Endothelial cell of umbilical vein (primary cell): ENCODE data around the gene PLEKHD1. TPM values are rescaled to one million over a fixed set of nuclear protein-coding genes. Genes with fewer than 3 reads are reported as not detected.
A peak's percentile ranks its signal among the peaks of the same experiment; 100 is the strongest.

ENCODE experiments used
- BruUV-seq: library from RNA; stranded (reverse); fragments of 400-500 nt; replicated peaks from 2 replicates; lab custom pipeline; 2021; lab: Mats Ljungman, UMichigan
- CTCF ChIA-PET: fragments of 300-600, 350-600 bp; sonication (Branson Sonifier 250); formaldehyde crosslinking; loops from one replicate; lab custom pipeline; 2021; ENCODE audit warnings: antibody characterized with exemption, inconsistent platforms; lab: Charles Lee
- POLR2A ChIA-PET: fragments of 300-600, 350-600 bp; sonication (Branson Sonifier 250); formaldehyde crosslinking; loops from one replicate; lab custom pipeline; 2021; ENCODE audit warnings: antibody characterized with exemption, inconsistent platforms; lab: Charles Lee
- DNase-seq: peaks from one replicate; pipeline ENCODE4 v3.0.0-alpha.2; 2011; ENCODE audit warnings: low read depth, low spot score
- FAIRE-seq: peaks from 2 replicates; lab custom pipeline; 2011; peaks lifted over from hg19 to GRCh38; lab: Jason Lieb, UNC
- H2AFZ ChIP-seq: 2 replicates; pipeline ENCODE4 v1.6.0; 2012; ENCODE audit warnings: low read depth, low read length, control low read depth, inconsistent platforms
- H3K27ac ChIP-seq: 2 replicates; pipeline ENCODE4 v1.5.1; 2011; ENCODE audit warnings: low read depth, mild to moderate bottlenecking, control low read depth, low read length, moderate library complexity; ENCODE audit not compliant: insufficient read depth
- H3K27me3 ChIP-seq, 2 experiments: 2 replicates each; pipeline versions ENCODE4 v1.6.0 to v1.6.1; 2011; ENCODE audit warnings: low read length in 2 of 2, mixed read lengths in 1 of 2; ENCODE audit not compliant: control insufficient read depth in 2 of 2, insufficient read depth in 2 of 2
- H3K36me3 ChIP-seq, 2 experiments: 2 replicates in 1 of 2; 3 replicates in 1 of 2; pipeline ENCODE4 v1.5.1; 2011; ENCODE audit warnings: low read length in 2 of 2, mild to moderate bottlenecking in 1 of 2, moderate library complexity in 1 of 2; ENCODE audit not compliant: control insufficient read depth in 2 of 2, insufficient read depth in 2 of 2; ENCODE audit errors: extremely low read depth in 1 of 2
- H3K4me1 ChIP-seq: 3 replicates; pipeline ENCODE4 v1.5.1; 2011; ENCODE audit warnings: mild to moderate bottlenecking, low read length; ENCODE audit not compliant: control insufficient read depth, insufficient read depth; ENCODE audit errors: extremely low read depth
- H3K4me2 ChIP-seq: 2 replicates; pipeline ENCODE4 v1.6.1; 2011; ENCODE audit warnings: low read length, control low read depth, mixed read lengths; ENCODE audit not compliant: insufficient read depth
- H3K4me3 ChIP-seq, 3 experiments: fragments of 200-600 bp in 1 of 3; sonication (generic), shearing (Covaris generic) in 1 of 3; replicated peaks in 1 of 3; 2 replicates each; pipeline ENCODE4 v1.5.1; 2011 to 2016; ENCODE audit warnings: control low read depth in 3 of 3, low read length in 3 of 3, mild to moderate bottlenecking in 2 of 3, inconsistent platforms in 1 of 3, low read depth in 1 of 3, moderate library complexity in 1 of 3; ENCODE audit not compliant: insufficient read depth in 1 of 3
- H3K79me2 ChIP-seq: 2 replicates; pipeline ENCODE4 v1.6.0; 2012; ENCODE audit warnings: low read length, inconsistent platforms; ENCODE audit not compliant: control insufficient read depth, insufficient read depth
- H3K9ac ChIP-seq: replicated peaks from 2 replicates; pipeline ENCODE3; 2011; ENCODE audit warnings: low read length, control low read depth; ENCODE audit not compliant: insufficient read depth; ENCODE audit errors: extremely low read depth
- H3K9me1 ChIP-seq: replicated peaks from 3 replicates; pipeline ENCODE4 v1.6.0; 2011; ENCODE audit warnings: mild to moderate bottlenecking, low read length; ENCODE audit not compliant: control insufficient read depth, insufficient read depth; ENCODE audit errors: extremely low read depth
- H3K9me3 ChIP-seq: replicated peaks from 2 replicates; pipeline ENCODE4 v1.5.1; 2012; ENCODE audit warnings: low read length, inconsistent platforms; ENCODE audit not compliant: control insufficient read depth, insufficient read depth
- H4K20me1 ChIP-seq: replicated peaks from 2 replicates; pipeline ENCODE3; 2011; ENCODE audit warnings: mild to moderate bottlenecking, low read length; ENCODE audit not compliant: control insufficient read depth, insufficient read depth; ENCODE audit errors: extremely low read depth
- POLR2AphosphoS5 ChIP-seq: IDR thresholded peaks from 2 replicates; pipeline ENCODE4 v1.6.1; 2012; ENCODE audit warnings: low read depth, mild to moderate bottlenecking, control low read depth, low read length, moderate library complexity; ENCODE audit not compliant: insufficient read depth
- dilution Hi-C: fragments of 300-500 bp; cut with MboI; formaldehyde crosslinking; loops from one replicate; pipeline ENCODE4 v1.15.0; 2019; ENCODE audit warnings: low sequenced_read_pairs; ENCODE audit not compliant: extremely low pct_ligation_motif_present
- intact Hi-C: fragments of 100-400 bp; cut with micrococcal nuclease; formaldehyde crosslinking; loops from one replicate; pipeline ENCODE4 v1.10.0; 2022
- polyA plus RNA-seq, 4 experiments: library from polyadenylated mRNA; depleted of rRNA in 3 of 4; stranded (reverse) in 3 of 4; unstranded in 1 of 4; fragments of >200 nt; gene quantifications; 2 replicates each; pipeline versions ENCODE4 v1.2.1 to v1.2.3, GENCODE V29; 2011 to 2012; ENCODE audit warnings: missing spikeins in 1 of 4
- total RNA-seq: library from RNA; stranded (reverse); gene quantifications from 2 replicates; pipeline ENCODE4 v1.2.3, GENCODE V29; 2021
- TF ChIP-seq, protein P1 (sequence below), 2 donors: IDR thresholded peaks; 1 replicate in 1 of 2; 2 replicates in 1 of 2; pipeline ENCODE4 v1.5.1; 2011; ENCODE audit warnings: low read length in 2 of 2, mild to moderate bottlenecking in 2 of 2, moderate library complexity in 2 of 2, control low read depth in 1 of 2, inconsistent platforms in 1 of 2, low read depth in 1 of 2; ENCODE audit not compliant: insufficient read depth in 1 of 2; ENCODE audit errors: extremely low read depth in 1 of 2

Gene PLEKHD1
- total and polyA plus RNA-seq, 2 donors (not counting 3 experiments of a cell fraction or from before 2014, with no cell fraction given): 0.01 TPM; not detected in 1

DNA sequence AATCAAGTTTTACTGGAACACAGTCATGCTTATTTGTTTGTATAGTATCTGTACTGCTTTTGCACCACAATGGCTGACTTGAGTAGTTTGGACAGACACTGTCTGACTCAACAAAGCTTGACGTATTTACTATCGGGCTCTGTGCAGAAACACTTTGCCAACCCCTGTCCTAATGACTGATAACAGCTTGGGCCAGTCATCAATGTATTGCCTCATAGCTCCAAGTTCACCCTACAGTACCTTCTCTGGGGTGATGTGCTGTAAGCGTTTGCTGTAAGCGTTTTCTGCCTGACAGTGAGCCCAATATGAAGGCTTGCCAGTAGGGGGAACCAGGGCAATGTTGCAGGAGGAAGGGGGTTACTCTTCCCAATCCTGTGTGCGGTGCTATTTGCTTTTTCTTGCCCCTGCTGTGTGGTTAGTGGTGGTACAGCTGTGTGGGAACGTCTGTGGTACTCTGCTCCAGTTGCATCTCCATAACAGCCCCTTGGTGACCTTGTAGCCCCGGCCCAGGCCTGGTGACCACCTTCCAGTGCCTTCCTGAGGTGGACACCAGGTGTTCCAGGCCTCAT, 95.6 kb downstream of the PLEKHD1 start:
- no peaks in the 10 kb centered on the region for H3K36me3 ChIP-seq
- FAIRE-seq (peak; percentile 65), DNase-seq (peak; percentile 36)
- POLR2A ChIA-PET: no interaction called here
- H3K4me3 ChIP-seq: no peak overlapping the region
- intact Hi-C loops: no loop called here
- no peak overlapping the region for H2AFZ ChIP-seq
- no peaks in the 10 kb centered on the region for H3K79me2 ChIP-seq
- no peaks in the 10 kb centered on the region for H3K9me3 ChIP-seq
- no peak overlapping the region for H3K4me2 ChIP-seq
- TF ChIP-seq, protein P1, sequence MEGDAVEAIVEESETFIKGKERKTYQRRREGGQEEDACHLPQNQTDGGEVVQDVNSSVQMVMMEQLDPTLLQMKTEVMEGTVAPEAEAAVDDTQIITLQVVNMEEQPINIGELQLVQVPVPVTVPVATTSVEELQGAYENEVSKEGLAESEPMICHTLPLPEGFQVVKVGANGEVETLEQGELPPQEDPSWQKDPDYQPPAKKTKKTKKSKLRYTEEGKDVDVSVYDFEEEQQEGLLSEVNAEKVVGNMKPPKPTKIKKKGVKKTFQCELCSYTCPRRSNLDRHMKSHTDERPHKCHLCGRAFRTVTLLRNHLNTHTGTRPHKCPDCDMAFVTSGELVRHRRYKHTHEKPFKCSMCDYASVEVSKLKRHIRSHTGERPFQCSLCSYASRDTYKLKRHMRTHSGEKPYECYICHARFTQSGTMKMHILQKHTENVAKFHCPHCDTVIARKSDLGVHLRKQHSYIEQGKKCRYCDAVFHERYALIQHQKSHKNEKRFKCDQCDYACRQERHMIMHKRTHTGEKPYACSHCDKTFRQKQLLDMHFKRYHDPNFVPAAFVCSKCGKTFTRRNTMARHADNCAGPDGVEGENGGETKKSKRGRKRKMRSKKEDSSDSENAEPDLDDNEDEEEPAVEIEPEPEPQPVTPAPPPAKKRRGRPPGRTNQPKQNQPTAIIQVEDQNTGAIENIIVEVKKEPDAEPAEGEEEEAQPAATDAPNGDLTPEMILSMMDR (IDR thresholded peaks at IDR 0.05; ENCODE audit: extremely low read depth in 1 of 2, insufficient read depth in 1 of 2, low read depth in 1 of 2, low read length in 2 of 2): peak; percentile 44 to 62
- TF ChIP-seq POLR2AphosphoS5: no peak
- no peaks in the 10 kb centered on the region for H4K20me1 ChIP-seq
- H3K4me1 ChIP-seq: no peaks in the 10 kb centered on the region
- peaks cover 15 to 27% of the 10 kb centered on the region in 2 experiments for H3K27me3 ChIP-seq
- no peak overlapping the region for H3K9ac ChIP-seq
- H3K27ac ChIP-seq: no peak overlapping the region
- dilution Hi-C loops: no loop called here
- no peaks in the 10 kb centered on the region for H3K9me1 ChIP-seq
- no TSS peak for BruUV-seq
- CTCF ChIA-PET: interaction anchor here (0.6 to 3.0 kb wide), 10 partner anchors 11 to 239 kb away, joined by 3 to 10 read pairs (median 4); no protein-coding TSS in a partner anchor

Other genes with a start within 250 kb of the PLEKHD1 start
- 0.49 and 1.0 TPM in 2 replicates for gene GALNT16, start 224.6 kb upstream of the PLEKHD1 start, total RNA-seq
- 0.39 and 0.51 TPM in 2 replicates for gene GALNT16, start 224.6 kb upstream of the PLEKHD1 start, polyA plus RNA-seq
- 263 and 273 TPM in 2 replicates for gene ERH, start 86.4 kb upstream of the PLEKHD1 start, total RNA-seq
- gene ERH, start 86.4 kb upstream of the PLEKHD1 start, polyA plus RNA-seq: 127 and 157 TPM in 2 replicates
- 52.1 and 55.2 TPM in 2 replicates for gene SLC39A9, start 86.0 kb upstream of the PLEKHD1 start, total RNA-seq
- gene SLC39A9, start 86.0 kb upstream of the PLEKHD1 start, polyA plus RNA-seq: 39.8 and 40.8 TPM in 2 replicates
- gene CCDC177, start 90.1 kb downstream of the PLEKHD1 start, total RNA-seq: not detected in 2 replicates
- not detected in 2 replicates for gene CCDC177, start 90.1 kb downstream of the PLEKHD1 start, polyA plus RNA-seq
- 19.5 and 29.0 TPM in 2 replicates for gene SUSD6, start 126.9 kb downstream of the PLEKHD1 start, total RNA-seq
- 11.7 and 13.4 TPM in 2 replicates for gene SUSD6, start 126.9 kb downstream of the PLEKHD1 start, polyA plus RNA-seq